B cell (primary cell): ENCODE results near the gene WDR90.

Experiments
- EZH2 ChIP-seq: IDR thresholded peaks from 2 replicates; pipeline ENCODE4 v1.6.1; 2012; ENCODE audit warnings: borderline replicate concordance, low read depth, mild to moderate bottlenecking, moderate library complexity, low read length; ENCODE audit not compliant: insufficient read depth, poor library complexity, severe bottlenecking
- TF ChIP-seq, protein P1 (sequence below): fragments of 200-600 bp; IDR thresholded peaks from one replicate; pipeline ENCODE4 v1.8.0; 2022; ENCODE audit warnings: antibody characterized with exemption, mild to moderate bottlenecking

DNA sequence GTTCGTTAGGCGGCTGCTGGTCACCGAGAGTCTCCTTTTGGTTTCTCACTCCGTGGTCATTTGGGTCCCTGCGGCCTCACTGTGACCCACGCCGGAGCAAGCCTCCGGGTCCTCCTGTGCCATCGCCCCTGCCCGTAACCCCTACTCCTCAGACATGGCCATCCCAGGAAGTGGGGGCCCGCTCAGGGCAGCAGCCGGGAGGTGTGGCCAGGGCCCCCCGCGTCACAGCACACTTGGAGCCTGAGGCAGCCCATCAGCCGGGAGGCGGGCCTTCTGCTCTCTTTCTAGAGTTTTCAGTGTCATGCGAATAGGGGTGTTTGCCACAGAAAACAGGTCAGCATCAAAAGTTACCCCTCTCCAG is 26.3 kb upstream of the WDR90 start:
- no peak for TF ChIP-seq EZH2
- TF ChIP-seq, protein P1, sequence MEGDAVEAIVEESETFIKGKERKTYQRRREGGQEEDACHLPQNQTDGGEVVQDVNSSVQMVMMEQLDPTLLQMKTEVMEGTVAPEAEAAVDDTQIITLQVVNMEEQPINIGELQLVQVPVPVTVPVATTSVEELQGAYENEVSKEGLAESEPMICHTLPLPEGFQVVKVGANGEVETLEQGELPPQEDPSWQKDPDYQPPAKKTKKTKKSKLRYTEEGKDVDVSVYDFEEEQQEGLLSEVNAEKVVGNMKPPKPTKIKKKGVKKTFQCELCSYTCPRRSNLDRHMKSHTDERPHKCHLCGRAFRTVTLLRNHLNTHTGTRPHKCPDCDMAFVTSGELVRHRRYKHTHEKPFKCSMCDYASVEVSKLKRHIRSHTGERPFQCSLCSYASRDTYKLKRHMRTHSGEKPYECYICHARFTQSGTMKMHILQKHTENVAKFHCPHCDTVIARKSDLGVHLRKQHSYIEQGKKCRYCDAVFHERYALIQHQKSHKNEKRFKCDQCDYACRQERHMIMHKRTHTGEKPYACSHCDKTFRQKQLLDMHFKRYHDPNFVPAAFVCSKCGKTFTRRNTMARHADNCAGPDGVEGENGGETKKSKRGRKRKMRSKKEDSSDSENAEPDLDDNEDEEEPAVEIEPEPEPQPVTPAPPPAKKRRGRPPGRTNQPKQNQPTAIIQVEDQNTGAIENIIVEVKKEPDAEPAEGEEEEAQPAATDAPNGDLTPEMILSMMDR, result no peak
